Measurements from ENCODE around the gene CASP5.

DNA sequence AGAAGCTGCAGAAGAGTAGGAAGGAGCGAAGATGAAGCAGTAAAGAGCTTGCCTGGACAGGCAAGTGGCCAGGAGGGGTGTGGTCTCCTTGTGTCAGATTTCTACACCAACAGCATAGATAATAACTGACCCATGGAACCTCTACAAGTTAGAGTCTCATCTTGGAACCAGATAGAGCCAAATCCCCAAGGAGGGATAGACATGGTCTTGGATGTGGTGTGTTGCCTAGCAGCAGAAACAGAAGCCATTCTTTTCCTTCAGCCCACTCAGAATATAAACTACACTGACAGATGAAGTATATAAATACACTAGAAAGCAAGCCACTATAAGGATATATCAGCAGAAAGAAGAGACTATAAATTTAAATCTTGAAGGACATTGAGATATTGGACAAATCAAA is 26.5 kb upstream of the CASP5 start:
- TF ChIP-seq, protein P1, sequence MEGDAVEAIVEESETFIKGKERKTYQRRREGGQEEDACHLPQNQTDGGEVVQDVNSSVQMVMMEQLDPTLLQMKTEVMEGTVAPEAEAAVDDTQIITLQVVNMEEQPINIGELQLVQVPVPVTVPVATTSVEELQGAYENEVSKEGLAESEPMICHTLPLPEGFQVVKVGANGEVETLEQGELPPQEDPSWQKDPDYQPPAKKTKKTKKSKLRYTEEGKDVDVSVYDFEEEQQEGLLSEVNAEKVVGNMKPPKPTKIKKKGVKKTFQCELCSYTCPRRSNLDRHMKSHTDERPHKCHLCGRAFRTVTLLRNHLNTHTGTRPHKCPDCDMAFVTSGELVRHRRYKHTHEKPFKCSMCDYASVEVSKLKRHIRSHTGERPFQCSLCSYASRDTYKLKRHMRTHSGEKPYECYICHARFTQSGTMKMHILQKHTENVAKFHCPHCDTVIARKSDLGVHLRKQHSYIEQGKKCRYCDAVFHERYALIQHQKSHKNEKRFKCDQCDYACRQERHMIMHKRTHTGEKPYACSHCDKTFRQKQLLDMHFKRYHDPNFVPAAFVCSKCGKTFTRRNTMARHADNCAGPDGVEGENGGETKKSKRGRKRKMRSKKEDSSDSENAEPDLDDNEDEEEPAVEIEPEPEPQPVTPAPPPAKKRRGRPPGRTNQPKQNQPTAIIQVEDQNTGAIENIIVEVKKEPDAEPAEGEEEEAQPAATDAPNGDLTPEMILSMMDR (optimal IDR thresholded peaks at IDR 0.05 in 1 of 3, IDR thresholded peaks at IDR 0.05 in 1 of 3, conservative IDR thresholded peaks at IDR 0.05 in 1 of 3; ENCODE audit: extremely low read depth in 1 of 3, insufficient read depth in 2 of 3, low read length in 3 of 3), result no peak
- no peak for TF ChIP-seq EZH2 (IDR thresholded peaks at IDR 0.05; ENCODE audit: low read length)

Data from keratinocyte (primary cell).